ENCODE measurements around the gene STRN3.

DNA sequence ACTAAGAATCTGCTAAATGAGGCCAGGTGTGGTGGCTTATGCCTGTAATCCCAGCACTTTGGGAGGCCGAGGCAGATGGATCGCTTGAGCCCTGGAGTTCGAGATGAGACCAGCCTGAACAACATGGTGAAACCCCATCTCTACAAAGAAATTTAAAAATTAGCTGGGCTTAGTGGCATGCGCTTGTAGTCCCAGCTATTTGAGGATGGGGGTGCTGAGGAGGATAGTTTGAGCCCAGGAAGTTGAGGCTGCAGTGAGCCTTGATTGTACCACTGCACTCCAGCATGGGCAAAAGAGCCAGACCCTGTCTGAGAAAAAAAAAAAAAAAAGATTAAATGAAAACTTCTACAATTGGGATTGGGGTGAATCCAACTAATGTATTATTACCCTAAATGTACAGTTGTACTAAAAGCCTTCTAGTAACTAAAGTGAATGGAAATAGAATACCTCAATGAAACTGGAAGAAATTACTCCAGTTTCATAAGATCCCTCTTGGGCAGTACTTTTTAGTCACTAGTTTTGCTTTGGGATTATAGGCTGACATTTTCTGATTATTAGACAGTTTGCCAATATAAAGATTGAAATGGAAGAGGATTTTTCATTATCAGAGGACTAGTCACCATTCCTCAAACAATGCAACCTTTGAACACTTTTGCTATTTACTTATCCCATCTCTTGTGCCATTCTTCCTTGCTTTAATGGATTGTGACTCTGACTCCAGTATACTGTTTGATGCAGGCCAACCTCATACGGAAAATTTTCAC lies 137.5 kb downstream of the STRN3 start:
- TF ChIP-seq EZH2 (IDR thresholded peaks at IDR 0.05; ENCODE audit: borderline replicate concordance, low read length): no peak
- TF ChIP-seq, protein P1, sequence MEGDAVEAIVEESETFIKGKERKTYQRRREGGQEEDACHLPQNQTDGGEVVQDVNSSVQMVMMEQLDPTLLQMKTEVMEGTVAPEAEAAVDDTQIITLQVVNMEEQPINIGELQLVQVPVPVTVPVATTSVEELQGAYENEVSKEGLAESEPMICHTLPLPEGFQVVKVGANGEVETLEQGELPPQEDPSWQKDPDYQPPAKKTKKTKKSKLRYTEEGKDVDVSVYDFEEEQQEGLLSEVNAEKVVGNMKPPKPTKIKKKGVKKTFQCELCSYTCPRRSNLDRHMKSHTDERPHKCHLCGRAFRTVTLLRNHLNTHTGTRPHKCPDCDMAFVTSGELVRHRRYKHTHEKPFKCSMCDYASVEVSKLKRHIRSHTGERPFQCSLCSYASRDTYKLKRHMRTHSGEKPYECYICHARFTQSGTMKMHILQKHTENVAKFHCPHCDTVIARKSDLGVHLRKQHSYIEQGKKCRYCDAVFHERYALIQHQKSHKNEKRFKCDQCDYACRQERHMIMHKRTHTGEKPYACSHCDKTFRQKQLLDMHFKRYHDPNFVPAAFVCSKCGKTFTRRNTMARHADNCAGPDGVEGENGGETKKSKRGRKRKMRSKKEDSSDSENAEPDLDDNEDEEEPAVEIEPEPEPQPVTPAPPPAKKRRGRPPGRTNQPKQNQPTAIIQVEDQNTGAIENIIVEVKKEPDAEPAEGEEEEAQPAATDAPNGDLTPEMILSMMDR (IDR thresholded peaks at IDR 0.05; ENCODE audit: low read length): no peak

All from OCI-LY1 (cell line).